ENCODE data around the gene PELO. TPM values are rescaled to one million over a fixed set of nuclear protein-coding genes. Genes with fewer than 3 reads are reported as not detected.

Gene PELO
- total RNA-seq, 4 donors from 2014 or later, result 13.3 to 16.5 (median 13.9) TPM

DNA sequence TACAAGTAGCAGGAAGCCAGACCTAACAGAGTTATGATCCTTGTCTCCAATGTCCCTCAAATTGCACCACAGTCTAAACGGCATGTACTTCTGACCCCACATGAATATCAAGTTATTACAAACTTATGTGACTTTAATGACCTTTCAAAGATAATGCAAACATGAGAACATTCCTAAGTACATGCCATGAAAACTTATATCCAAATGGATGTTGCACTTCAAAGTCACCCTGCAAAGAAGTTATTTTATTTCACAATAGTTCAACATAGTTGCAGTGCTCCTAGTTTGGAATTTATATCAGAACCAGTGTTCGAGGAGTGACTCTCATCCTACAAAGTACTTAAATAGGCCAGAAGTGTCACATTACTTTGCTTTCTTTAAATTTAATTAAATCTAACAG, 41.2 kb upstream of the PELO start:
- no peak for TF ChIP-seq POLR2A (IDR thresholded peaks at IDR 0.05)
- TF ChIP-seq, protein P1, sequence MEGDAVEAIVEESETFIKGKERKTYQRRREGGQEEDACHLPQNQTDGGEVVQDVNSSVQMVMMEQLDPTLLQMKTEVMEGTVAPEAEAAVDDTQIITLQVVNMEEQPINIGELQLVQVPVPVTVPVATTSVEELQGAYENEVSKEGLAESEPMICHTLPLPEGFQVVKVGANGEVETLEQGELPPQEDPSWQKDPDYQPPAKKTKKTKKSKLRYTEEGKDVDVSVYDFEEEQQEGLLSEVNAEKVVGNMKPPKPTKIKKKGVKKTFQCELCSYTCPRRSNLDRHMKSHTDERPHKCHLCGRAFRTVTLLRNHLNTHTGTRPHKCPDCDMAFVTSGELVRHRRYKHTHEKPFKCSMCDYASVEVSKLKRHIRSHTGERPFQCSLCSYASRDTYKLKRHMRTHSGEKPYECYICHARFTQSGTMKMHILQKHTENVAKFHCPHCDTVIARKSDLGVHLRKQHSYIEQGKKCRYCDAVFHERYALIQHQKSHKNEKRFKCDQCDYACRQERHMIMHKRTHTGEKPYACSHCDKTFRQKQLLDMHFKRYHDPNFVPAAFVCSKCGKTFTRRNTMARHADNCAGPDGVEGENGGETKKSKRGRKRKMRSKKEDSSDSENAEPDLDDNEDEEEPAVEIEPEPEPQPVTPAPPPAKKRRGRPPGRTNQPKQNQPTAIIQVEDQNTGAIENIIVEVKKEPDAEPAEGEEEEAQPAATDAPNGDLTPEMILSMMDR (IDR thresholded peaks at IDR 0.05), result no peak
- no peak for DNase-seq (ENCODE audit: low spot score in 2 of 2)
- intact Hi-C loops (cut with DNase I; ENCODE audit: low total_unique reads), result no loop called here
- WGBS, 2 donors, result 61 to 64% methylated on average over 2 of the region's 2 CpGs
- H3K4me3 ChIP-seq (ENCODE audit: low read depth, poor library complexity, severe bottlenecking), result no peak overlapping the region

DNA sequence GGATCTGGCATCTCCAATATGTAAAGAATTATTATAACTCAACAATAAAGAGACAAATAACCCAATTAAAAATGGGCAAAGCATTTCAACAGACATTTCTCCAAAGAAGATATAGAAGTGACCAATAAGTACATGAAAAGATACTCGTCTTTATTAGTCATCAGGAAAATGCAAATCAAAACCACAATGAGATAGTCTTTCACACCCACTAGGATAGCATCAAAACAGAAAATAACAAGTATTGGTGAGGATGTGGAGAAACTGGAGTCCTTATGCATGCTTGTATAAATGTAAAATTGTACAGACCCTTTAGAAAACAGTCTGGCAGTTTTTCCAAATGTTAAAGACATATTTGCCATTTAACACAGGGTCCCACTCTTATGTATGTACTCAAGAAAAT, 39.1 kb upstream of the PELO start:
- no peak for DNase-seq (ENCODE audit: low spot score in 2 of 2)
- WGBS, 2 donors, result 26 to 31% methylated on average over 1 of the region's 1 CpG
- no peak overlapping the region for H3K4me3 ChIP-seq (ENCODE audit: low read depth, poor library complexity, severe bottlenecking)
- TF ChIP-seq POLR2A (IDR thresholded peaks at IDR 0.05), result no peak
- TF ChIP-seq, protein P1 (IDR thresholded peaks at IDR 0.05), result no peak
- intact Hi-C loops (cut with DNase I; ENCODE audit: low total_unique reads), result no loop called here

DNA sequence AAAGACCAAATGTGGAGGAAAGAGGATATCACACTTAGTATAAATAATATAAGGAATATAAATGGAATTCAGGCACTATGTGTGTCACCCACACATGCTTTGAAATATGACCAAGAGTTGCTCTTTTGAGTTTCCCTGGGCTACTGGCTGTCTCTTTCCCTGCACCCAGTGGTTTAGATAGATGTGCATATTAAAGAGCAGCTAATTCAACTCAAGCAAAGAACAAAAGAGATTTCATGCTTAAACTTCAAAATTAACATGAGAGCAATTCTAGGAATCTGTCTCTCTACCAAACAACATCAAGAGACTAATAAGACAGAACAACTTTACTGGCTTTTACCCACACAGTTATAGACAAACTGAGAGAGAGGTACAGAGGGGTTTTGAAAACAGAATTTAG, 38.0 kb upstream of the PELO start:
- DNase-seq (ENCODE audit: low spot score in 2 of 2), result no peak
- H3K4me3 ChIP-seq (ENCODE audit: low read depth, poor library complexity, severe bottlenecking), result no peak overlapping the region
- intact Hi-C loops (cut with DNase I; ENCODE audit: low total_unique reads), result no loop called here
- TF ChIP-seq, protein P1 (IDR thresholded peaks at IDR 0.05), result no peak
- no peak for TF ChIP-seq POLR2A (IDR thresholded peaks at IDR 0.05)

DNA sequence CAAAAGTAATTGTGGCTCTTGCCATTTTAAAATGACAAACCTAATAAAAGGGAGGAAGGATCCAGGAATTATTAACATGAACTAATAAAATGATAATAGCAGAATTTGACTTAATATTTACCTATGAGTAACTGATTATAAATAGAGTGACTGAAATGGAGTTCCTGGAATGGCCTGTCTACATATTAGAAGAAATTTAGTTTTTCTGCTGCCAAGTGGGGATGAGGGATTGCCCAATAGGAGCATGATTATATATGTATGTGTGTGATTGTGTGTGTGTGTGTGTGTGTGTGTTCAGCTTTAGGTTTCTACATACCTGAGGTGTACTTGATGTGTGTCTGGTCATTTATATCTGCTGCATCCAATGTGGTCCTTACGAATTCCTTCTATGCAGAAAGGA, 36.6 kb upstream of the PELO start:
- no peak for TF ChIP-seq POLR2A (IDR thresholded peaks at IDR 0.05)
- TF ChIP-seq, protein P1 (IDR thresholded peaks at IDR 0.05), result no peak
- H3K4me3 ChIP-seq (ENCODE audit: low read depth, poor library complexity, severe bottlenecking), result no peak overlapping the region
- WGBS, 2 donors, result 92 to 93% methylated on average over 1 of the region's 1 CpG
- no peak for DNase-seq (ENCODE audit: low spot score in 2 of 2)
- intact Hi-C loops (cut with DNase I; ENCODE audit: low total_unique reads), result no loop called here

DNA sequence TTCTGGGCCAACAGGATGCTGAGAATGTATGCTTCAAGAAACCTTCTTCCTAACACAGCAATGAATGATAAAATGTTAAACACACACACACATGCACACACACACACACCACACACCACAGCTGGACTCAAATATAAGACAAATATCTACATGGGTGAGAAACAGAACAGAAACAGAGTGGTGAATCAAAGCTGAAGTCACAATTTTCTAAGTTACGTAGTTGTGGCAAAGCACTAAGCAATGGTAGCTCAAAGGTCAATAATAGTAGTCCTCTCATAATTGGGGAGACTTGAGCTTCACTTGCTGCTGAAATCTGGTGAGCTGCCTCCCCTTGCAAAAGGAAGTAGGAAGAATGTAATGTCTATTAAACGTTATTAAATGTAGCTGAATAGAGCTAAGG, 33.7 kb upstream of the PELO start:
- intact Hi-C loops (cut with DNase I; ENCODE audit: low total_unique reads), result no loop called here
- DNase-seq (ENCODE audit: low spot score in 2 of 2), result no peak
- TF ChIP-seq POLR2A (IDR thresholded peaks at IDR 0.05), result no peak
- TF ChIP-seq, protein P1 (IDR thresholded peaks at IDR 0.05), result no peak
- H3K4me3 ChIP-seq (ENCODE audit: low read depth, poor library complexity, severe bottlenecking), result no peak overlapping the region
- WGBS, 2 donors, result 86 to 90% methylated on average over 2 of the region's 2 CpGs

DNA sequence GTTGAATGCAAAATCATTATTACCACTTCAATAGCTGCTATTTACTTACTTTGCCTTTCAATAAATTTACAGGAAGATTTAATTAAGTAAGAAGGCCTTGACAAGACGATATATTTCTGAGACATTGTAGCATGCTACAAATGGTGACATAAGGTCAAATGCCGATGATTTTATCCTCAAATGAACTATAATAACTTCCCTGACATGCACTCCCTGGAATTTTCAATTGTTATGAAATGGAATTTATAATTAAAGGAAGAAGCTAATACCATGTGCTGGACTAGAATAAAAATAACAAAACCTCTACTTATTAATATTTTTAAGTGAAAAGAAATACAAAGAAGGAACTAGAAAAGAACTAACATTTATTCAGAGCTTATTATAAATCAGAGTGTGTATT, 30.2 kb upstream of the PELO start:
- no peak for TF ChIP-seq POLR2A (IDR thresholded peaks at IDR 0.05)
- TF ChIP-seq, protein P1 (IDR thresholded peaks at IDR 0.05), result no peak
- DNase-seq (ENCODE audit: low spot score in 2 of 2), result no peak
- 46 to 70% methylated on average over 2 of the region's 2 CpGs for WGBS, 2 donors
- H3K4me3 ChIP-seq (ENCODE audit: low read depth, poor library complexity, severe bottlenecking), result no peak overlapping the region
- intact Hi-C loops (cut with DNase I; ENCODE audit: low total_unique reads), result no loop called here
